Measurements from ENCODE around the gene SLC25A40.
"Not testable (repeated sequence)": the region's sequence is repeated elsewhere in the genome, so short reads cannot be mapped to it uniquely, and the experiment has no call there.

SLC25A40 gene, protein sequence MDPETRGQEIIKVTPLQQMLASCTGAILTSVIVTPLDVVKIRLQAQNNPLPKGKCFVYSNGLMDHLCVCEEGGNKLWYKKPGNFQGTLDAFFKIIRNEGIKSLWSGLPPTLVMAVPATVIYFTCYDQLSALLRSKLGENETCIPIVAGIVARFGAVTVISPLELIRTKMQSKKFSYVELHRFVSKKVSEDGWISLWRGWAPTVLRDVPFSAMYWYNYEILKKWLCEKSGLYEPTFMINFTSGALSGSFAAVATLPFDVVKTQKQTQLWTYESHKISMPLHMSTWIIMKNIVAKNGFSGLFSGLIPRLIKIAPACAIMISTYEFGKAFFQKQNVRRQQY

GRCh38 chr7:87876040-87876868 lies at the start of gene SLC25A40, which contains the start of gene DBF4:
SLC25A40 (minus strand) TSS chr7:87876360; CDS start chr7:87858727, 17,633 bp downstream.
DBF4 (plus strand) TSS chr7:87876493; CDS start chr7:87876733, 240 bp downstream.
- DNase-seq = peak; percentile 96

DNA sequence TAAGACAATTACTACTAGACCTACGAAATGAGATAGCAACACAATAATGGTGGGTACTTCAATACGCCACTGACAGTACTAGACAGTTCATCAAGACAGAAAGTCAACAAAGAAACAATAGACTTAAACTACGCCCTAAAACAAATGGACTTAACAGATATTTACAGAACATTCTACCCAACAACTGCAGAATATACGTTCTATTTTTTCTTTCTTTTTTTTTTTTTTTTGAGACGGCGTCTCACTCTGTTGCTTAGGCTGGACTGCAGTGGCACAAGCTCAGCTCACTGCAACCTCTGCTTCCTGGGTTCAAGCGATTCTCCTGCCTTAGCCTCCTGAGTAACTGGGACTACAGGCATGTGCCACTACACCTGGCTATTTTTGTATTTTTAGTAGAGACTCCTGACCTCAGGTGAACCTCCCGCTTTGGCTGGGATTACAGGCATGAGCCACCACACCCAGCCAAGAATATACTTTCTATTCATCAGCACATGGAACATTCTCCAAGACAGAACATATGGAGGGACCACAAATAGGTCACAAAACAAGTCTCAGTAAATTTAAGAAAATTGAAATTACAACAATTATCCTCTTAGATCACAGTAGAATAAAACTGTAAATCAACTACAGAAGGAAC lies 46.7 kb upstream of the SLC25A40 start:
- not testable (repeated sequence) for DNase-seq

DNA sequence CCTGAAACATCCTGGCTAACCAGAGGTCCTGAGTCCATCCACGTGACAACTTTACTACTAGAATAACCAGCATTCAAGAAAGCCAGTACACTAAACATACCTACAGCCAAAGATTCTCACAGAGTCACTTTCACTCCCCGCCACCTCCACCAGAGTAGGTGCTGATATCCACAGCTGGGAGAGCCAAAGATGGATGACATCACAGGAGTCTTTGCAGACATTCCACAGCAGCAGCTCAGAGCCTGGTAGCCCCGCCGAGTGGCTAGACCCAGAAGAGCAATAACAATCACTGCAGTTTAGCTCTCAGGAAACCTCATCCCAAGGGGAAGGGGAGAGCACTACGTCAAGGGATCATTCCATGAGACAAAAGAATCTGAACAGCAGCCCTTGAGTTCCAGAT lies 44.4 kb upstream of the SLC25A40 start:
- no peak for DNase-seq

DNA sequence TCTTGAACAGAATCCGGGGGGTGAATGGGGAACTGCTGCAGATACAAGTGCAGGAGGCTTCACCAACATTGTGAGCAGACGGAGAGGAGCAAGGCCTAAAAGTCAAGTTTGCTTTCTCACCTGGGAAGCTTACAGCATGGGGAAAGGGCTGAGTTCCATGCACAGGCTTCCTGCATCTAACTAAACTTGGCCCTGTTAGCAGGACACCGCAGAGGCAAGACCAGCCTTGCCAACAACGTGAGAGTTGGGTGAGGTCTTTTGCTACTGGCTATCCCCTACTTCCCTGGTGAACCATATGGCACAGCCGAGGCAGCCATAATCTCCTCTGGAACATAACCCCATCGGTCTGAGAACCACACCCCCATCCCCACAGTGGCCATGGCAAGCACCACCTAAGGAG lies 43.7 kb upstream of the SLC25A40 start:
- no peak for DNase-seq

DNA sequence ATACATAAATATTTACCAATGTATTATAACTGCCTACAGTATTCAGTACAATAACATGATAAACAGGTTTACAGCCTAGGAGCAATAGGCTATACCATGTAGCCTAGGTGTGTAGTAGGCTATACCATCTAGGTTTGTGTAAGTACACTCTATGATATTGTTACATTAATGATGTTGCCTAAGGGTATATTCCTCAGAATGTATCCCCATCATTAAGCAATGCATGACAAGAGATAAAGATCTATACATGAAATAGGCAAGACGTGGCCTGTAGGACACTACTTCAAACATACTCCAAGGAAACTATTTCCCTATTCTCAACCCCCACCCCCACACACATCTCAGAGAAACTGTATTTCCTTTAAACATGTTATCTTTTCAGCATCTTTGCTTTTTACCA lies 42.6 kb upstream of the SLC25A40 start:
- no peak for DNase-seq

- no peak for DNase-seq
Measured at GRCh38 chr7:87912121-87912520, 36.0 kb upstream of the SLC25A40 start.

GRCh38 chr7:87908814-87909213 lies 32.7 kb upstream of the SLC25A40 start:
- not testable (repeated sequence) for DNase-seq

- DNase-seq = not testable (repeated sequence)
Measured at GRCh38 chr7:87907136-87907906, 31.2 kb upstream of the SLC25A40 start.

DNA sequence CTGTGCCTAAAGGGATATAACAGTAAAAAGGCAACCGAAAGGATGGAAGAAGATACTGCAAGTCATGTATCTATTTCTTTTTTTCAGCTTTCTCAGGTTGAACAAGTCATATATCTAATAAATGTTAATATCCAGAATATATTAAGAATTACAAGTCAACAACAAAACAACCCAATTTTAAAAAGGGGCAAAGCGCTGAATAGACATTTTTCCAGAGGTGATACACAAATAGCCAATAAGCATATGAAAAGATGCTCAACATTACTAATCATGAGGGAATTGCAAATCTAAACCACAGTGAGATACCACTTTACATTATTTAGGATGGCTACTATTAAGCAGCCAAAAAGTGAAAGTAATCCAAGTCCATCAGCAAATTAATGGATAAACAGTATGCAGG lies 23.1 kb upstream of the SLC25A40 start:
- no peak for DNase-seq

DNA sequence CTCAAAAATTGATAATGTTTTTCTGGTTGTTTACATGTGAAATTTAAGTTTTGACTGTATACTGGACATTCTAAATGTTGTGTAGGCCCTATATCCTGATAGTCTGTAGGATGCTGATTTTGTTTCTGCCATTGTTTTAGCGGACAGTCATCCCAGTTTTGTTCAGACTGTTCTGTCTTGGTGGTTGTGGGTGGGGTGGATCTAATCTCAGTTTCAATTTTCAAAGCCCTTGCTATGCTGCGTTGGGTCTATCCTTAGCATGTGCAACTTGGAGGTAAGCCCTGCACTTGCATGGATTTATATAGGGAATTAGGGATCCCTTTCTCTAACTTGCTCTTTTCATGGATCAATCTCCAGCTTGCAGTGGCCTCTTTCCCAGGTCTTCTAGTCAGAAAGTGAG lies 19.2 kb upstream of the SLC25A40 start:
- no peak for DNase-seq

DNA sequence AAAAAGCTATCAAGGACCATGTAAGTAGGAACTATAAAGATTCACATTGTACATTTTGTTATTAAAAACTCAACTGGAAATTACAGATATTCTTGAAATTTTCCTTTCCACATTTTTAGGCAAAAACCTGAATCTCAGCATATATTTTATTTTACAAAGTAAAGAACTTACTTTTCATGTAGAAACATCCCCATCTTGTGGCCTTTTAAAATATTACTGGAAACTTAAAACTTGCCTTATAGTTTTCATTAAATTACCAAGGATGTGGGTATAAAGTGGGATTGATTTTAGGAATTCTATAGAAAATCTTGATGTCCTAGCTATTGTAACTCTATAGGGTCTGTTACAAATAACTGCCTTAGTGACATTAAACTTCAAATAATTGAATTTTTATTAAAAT lies 10.7 kb upstream of the SLC25A40 start:
- DNase-seq = no peak

DNA sequence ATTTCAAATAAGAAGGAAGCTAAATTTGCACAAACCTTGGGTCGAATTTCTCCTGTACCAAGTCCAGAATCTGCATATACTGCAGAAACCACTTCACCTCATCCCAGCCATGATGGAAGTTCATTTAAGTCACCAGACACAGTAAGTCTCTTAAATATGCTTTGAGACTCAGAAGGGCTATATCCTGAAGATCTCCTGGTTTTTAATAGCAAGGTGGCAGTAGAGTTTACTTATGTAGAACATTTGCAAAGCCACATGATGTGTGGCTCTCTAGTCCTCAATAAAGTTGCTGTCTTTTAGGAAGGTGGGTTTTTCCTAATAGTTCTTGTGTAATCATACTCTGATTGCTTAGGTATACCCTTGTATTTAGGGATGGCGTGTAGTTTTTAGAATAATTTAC lies 8.9 kb upstream of the SLC25A40 start:
- no peak for DNase-seq

GRCh38 chr7:87882151-87882937 lies 6.2 kb upstream of the SLC25A40 start:
- no peak for DNase-seq

GRCh38 chr7:87878208-87878735 lies 2.1 kb upstream of the SLC25A40 start:
- DNase-seq = no peak

- no peak for DNase-seq
Measured at GRCh38 chr7:87877366-87878040, 1.3 kb upstream of the SLC25A40 start.

DNA sequence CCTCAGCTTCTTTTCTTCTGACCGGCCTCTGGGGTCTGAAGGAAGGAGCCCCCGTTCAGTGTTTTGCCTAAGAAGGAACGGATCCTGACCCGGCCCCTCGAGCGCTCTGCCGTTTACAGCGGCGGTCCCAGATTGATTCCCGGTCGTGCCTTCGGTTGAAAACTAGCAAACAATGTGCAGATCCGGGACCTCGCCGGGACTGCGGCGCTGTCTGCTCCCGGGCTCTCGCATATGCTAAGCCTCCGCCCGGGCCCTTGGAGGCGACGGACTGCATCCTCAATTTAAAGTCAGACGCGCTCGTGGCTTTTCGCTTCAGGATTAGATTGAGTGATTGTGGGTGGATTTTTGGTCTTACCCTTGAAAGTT lies 692 bp upstream of the SLC25A40 start:
- DNase-seq = peak; percentile 64

- no peak for DNase-seq
Measured at GRCh38 chr7:87875151-87876039, 765 bp downstream of the SLC25A40 start.

- no peak for DNase-seq
Measured at GRCh38 chr7:87874066-87874465, 2.1 kb downstream of the SLC25A40 start.

DNA sequence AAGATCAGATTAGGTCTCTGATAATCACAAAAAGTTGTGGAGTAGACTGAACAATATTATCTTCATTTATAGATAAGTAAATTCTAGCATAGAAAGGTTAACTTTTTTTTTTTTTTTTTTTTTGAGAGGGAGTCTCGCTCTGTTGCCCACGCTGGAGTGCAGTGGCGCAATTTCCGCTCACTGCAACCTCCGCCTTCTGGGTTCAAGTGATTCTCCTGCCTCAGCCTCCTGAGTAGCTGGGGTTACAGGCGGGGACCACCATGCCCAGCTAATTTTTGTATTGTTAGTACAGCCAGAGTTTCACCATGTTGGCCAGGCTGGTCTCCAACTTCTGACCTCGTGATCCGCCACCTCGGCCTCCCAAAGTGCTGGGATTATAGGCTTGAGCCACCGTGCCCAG lies 2.8 kb downstream of the SLC25A40 start:
- not testable (repeated sequence) for DNase-seq

GRCh38 chr7:87872346-87872745 lies 3.8 kb downstream of the SLC25A40 start:
- DNase-seq = no peak

Measured in left hindlimb (tissue), 1 donor.